ENCODE data around the gene SLC49A3.
"Not testable (repeated sequence)": the region's sequence is repeated elsewhere in the genome, so short reads cannot be mapped to it uniquely, and the experiment has no call there.

The SLC49A3 gene

GRCh38 chr4:681736-682451 lies 7.1 kb downstream of the SLC49A3 start:
- no peak for DNase-seq (ENCODE audit: low read depth in 2 of 2)

GRCh38 chr4:680928-681645 lies 7.9 kb downstream of the SLC49A3 start:
- no peak for DNase-seq (ENCODE audit: low read depth in 2 of 2)

- DNase-seq (ENCODE audit: low read depth in 2 of 2) = no peak
Measured at GRCh38 chr4:680551-680927, 8.4 kb downstream of the SLC49A3 start.

- no peak for DNase-seq (ENCODE audit: low read depth in 2 of 2)
Measured at GRCh38 chr4:680091-680490, 8.9 kb downstream of the SLC49A3 start.

GRCh38 chr4:679629-680028 lies 9.3 kb downstream of the SLC49A3 start:
- no peak for DNase-seq (ENCODE audit: low read depth in 2 of 2)

GRCh38 chr4:679104-679481 lies 9.9 kb downstream of the SLC49A3 start:
- DNase-seq (ENCODE audit: low read depth in 2 of 2) = no peak

- no peak for DNase-seq (ENCODE audit: low read depth in 2 of 2)
Measured at GRCh38 chr4:678331-679103, 10.4 kb downstream of the SLC49A3 start.

GRCh38 chr4:677431-678293 lies 11.3 kb downstream of the SLC49A3 start:
- no peak for DNase-seq (ENCODE audit: low read depth in 2 of 2)

- no peak for DNase-seq (ENCODE audit: low read depth in 2 of 2)
Measured at GRCh38 chr4:676871-677235, 12.1 kb downstream of the SLC49A3 start.

- DNase-seq (ENCODE audit: low read depth in 2 of 2) = no peak
Measured at GRCh38 chr4:675980-676870, 12.7 kb downstream of the SLC49A3 start.

- DNase-seq (ENCODE audit: low read depth in 2 of 2) = no peak
Measured at GRCh38 chr4:675036-675882, 13.7 kb downstream of the SLC49A3 start.

GRCh38 chr4:674172-675035 lies 14.5 kb downstream of the SLC49A3 start, which contains the start of the genes ATP5ME and MYL5:
Gene ATP5ME, minus strand, starts transcription at chr4:674276. Its CDS starts 29 bp downstream, at chr4:674247.
Gene MYL5, plus strand, starts transcription at chr4:674542. Its CDS starts 3,485 bp downstream, at chr4:678027.
- peak; percentile 95 to 96 for DNase-seq (ENCODE audit: low read depth in 2 of 2)

GRCh38 chr4:673349-674091 lies 15.4 kb downstream of the SLC49A3 start:
- DNase-seq (ENCODE audit: low read depth in 2 of 2) = no peak

- DNase-seq (ENCODE audit: low read depth in 2 of 2) = no peak
Measured at GRCh38 chr4:671769-672168, 17.2 kb downstream of the SLC49A3 start.

GRCh38 chr4:669806-670559 lies 19.0 kb downstream of the SLC49A3 start:
- not testable (repeated sequence) for DNase-seq (ENCODE audit: low read depth in 2 of 2)

GRCh38 chr4:668219-668618 lies 20.7 kb downstream of the SLC49A3 start:
- DNase-seq (ENCODE audit: low read depth in 2 of 2) = not testable (repeated sequence)

- no peak for DNase-seq (ENCODE audit: low read depth in 2 of 2)
Measured at GRCh38 chr4:667545-667925, 21.4 kb downstream of the SLC49A3 start.

All from stimulated activated CD4-positive, alpha-beta T cell treated with anti-CD3 and anti-CD28 coated beads, Interleukin-15, amount 100 ng/mL, for 48 hours (primary cell).